ENCODE measurements around the gene BDH1. TPM values are rescaled to one million over a fixed set of nuclear protein-coding genes. Genes with fewer than 3 reads are reported as not detected.
A peak's percentile ranks its signal among the peaks of the same experiment; 100 is the strongest.

Gene BDH1
- total and polyA plus RNA-seq, 2 experiments from 2014 or later = 21.4 to 26.1 TPM

DNA sequence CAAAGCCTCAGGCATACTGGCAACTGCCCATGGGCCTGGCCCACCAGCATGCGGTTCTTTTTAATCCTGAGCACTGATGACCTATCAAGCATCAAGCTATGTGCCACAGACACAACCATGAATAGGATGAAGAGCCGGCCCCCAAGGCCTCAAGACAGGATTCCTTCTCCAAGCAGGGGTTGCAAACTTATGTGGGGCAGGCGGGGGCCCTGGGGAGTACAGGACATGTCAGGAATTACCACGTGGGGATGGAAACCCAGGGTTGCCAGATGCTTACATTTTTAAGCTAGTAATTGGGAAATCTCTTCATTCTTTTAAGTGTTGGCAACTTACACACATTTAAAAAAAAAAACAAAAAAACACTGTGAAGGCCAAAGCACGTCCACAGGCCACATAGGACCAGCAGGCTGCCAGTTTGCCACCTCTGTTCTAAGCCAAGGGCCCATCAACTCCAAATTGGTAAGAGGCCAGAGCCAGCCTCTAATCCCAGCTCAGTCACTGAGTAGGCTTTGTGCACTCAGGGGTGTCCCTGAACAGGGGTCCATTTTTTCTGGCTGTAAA is 32.8 kb downstream of the BDH1 start:
- TF ChIP-seq, protein P1, sequence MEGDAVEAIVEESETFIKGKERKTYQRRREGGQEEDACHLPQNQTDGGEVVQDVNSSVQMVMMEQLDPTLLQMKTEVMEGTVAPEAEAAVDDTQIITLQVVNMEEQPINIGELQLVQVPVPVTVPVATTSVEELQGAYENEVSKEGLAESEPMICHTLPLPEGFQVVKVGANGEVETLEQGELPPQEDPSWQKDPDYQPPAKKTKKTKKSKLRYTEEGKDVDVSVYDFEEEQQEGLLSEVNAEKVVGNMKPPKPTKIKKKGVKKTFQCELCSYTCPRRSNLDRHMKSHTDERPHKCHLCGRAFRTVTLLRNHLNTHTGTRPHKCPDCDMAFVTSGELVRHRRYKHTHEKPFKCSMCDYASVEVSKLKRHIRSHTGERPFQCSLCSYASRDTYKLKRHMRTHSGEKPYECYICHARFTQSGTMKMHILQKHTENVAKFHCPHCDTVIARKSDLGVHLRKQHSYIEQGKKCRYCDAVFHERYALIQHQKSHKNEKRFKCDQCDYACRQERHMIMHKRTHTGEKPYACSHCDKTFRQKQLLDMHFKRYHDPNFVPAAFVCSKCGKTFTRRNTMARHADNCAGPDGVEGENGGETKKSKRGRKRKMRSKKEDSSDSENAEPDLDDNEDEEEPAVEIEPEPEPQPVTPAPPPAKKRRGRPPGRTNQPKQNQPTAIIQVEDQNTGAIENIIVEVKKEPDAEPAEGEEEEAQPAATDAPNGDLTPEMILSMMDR (IDR thresholded peaks at IDR 0.05; ENCODE audit: low read depth, low read length) = no peak
- no peaks in the 10 kb centered on the region for H3K9me3 ChIP-seq (ENCODE audit: low read depth)
- peak in 1 of 2 donors; percentile 79 for DNase-seq (ENCODE audit: low read depth in 1 of 2, low spot score in 1 of 2)
- H3K4me1 ChIP-seq (ENCODE audit: low read depth) = no peaks in the 10 kb centered on the region
- H3K27ac ChIP-seq = no peak overlapping the region
- H3K27me3 ChIP-seq = no peaks in the 10 kb centered on the region
- H3K36me3 ChIP-seq = no peaks in the 10 kb centered on the region
- H3K4me3 ChIP-seq = no peak overlapping the region

DNA sequence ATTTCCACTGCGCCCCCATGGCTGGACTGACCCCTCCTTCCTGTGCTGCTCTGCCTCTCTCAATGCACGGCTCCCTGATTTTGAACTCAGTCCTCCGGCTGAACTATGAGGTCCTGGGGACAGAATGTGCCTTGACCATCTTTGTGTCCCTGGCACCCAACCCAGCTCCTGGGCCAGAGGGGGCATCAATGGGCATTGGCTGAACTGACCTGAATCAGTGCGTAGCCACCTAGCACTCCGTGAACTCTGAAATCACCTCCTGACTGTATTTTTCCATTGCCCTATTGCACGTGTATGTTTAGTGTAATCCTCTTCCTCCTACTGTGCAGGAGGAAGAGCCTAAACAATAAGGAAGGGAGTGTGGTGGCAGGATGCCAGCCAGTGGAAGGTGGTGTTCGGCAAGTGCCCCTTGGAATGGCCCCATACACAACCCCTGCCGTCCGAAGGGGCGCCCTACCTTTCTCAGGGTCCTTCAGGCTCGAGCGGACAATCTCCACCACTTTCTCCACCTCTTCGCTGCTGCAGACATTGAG is 33.5 kb downstream of the BDH1 start:
- H3K9me3 ChIP-seq (ENCODE audit: low read depth) = no peaks in the 10 kb centered on the region

DNA sequence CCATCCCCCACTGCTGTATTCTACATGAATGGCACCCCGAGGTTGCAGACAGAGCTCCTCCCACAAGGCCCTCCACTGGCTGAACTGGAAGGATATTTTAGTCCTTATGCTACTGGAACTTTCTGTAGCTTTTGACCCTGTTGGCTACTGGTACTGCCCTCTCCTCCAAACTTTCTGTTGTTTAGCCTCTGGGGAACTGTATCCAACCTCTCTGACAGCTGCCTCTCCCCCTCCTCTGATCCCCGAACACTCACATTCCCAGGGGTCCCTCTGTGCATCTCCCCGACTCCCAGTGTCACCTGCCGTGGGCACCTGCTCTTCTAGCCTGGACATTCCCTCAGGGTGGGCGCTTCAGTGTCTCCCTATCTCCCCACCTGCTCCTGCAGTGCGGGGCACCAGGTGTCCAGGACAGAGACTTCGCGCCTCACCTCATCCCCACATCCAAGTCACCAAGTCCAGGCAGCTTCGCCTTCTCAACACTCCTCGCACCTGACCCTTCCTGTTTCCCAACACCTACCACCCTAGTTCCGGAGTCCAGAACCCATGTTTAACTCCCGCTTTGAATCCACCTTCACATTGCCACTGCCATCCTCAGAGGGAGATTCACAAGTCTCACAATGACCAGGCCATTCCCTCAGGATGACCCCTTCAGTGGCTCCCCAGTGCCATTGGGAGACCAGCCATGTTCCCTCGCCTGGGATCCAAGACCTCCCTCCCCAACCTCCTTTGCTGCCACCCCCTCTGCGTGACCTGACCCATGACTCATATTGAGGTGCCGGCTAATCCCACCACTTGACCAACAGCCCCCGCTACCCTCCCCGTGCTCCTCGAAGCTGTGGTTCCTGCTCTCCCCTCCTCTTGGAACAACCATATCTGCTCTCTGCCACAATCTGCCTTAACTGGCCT is 34.2 kb downstream of the BDH1 start:
- H3K4me3 ChIP-seq = no peak overlapping the region
- H3K36me3 ChIP-seq = no peaks in the 10 kb centered on the region
- H3K9me3 ChIP-seq (ENCODE audit: low read depth) = no peaks in the 10 kb centered on the region
- H3K4me1 ChIP-seq (ENCODE audit: low read depth) = no peaks in the 10 kb centered on the region
- no peak overlapping the region for H3K27ac ChIP-seq
- no peak for DNase-seq (ENCODE audit: low read depth in 1 of 2, low spot score in 1 of 2)
- no peaks in the 10 kb centered on the region for H3K27me3 ChIP-seq
- TF ChIP-seq, protein P1 (IDR thresholded peaks at IDR 0.05; ENCODE audit: low read depth, low read length) = no peak

More for the DNA sequence above, 33.5 kb downstream of the BDH1 start:
- no peaks in the 10 kb centered on the region for H3K4me1 ChIP-seq (ENCODE audit: low read depth)
- no peak overlapping the region for H3K4me3 ChIP-seq
- H3K36me3 ChIP-seq = no peaks in the 10 kb centered on the region
- TF ChIP-seq, protein P1 (IDR thresholded peaks at IDR 0.05; ENCODE audit: low read depth, low read length) = no peak
- H3K27ac ChIP-seq = no peak overlapping the region
- no peaks in the 10 kb centered on the region for H3K27me3 ChIP-seq
- DNase-seq (ENCODE audit: low read depth in 1 of 2, low spot score in 1 of 2) = no peak

DNA sequence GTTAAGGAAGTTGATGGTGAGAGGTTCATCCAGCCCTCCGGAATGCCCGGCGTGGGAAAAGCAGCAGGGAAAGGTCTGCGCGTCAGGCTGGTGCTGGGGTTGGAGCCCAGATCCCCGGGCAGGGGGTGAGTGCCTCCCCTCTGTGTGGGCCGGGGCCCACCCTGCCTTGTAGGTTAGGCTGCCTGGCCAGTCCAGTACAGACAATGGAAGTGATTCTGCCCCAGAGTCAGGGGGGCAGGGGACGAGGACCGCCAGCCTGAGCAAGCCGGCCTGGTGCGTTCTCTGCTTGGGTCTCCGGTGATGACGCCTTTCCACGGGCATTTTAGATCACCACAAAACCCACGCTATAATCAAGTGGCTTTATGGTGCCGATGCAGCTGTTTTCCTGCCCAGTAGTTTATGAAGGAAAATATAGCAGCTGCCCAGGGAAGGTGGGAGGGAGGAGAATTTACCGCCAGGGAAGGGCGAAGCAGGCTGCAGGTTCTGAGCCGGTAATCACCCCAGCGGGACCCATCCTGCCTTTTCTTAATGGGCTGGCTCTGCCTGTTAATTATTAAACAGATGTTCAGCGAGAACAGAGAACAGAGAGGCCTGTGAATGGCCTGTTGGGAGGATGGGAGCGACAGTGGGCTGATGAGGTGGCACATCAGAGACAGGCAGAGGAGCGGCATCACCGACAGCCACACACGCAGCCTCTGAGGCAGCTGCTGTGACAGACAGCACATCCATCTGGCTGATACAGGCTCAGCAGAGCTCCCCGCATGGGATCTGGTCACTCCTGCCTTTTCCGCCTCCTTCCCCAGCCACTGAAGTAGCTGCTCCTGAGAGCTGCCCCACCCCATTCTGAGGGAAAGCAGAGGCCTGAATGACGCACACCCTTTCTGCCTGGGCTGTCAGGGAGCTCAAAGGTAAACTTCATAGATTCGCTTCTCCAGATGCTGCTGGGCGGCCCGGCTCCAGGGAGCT is 35.2 kb downstream of the BDH1 start:
- Histone ChIP-seq H3K27ac (no peak overlapping the region), H3K4me3 (no peak overlapping the region), H3K27me3 (no peaks in the 10 kb centered on the region), H3K36me3 (no peaks in the 10 kb centered on the region), H3K9me3 (ENCODE audit: low read depth) (no peaks in the 10 kb centered on the region), H3K4me1 (ENCODE audit: low read depth) (no peaks in the 10 kb centered on the region)
- DNase-seq (ENCODE audit: low read depth in 1 of 2, low spot score in 1 of 2) = peak in 1 of 2 donors; percentile 54
- TF ChIP-seq, protein P1 (IDR thresholded peaks at IDR 0.05; ENCODE audit: low read depth, low read length) = no peak

DNA sequence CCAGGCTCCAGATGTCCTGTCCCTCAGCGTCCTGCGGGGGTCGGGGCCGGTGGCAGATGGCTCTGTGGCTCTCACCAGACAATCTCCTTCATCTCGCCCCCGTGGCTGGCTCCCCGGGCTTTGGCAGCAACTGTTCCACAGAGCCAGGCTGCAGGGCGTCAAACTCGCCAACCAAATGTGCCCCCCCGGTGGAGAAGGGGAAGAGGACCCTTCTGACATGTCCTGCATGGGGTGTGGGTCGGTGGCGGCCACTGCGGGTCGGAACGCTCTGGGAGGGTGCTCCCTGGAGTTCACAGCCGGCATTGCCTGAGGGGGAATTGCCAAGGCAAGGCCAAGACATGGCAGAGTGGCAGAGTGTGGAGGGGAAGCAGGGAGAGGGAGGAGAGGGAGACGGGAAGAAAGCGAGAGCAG is 36.0 kb downstream of the BDH1 start:
- H3K9me3 ChIP-seq (ENCODE audit: low read depth) = no peaks in the 10 kb centered on the region
- H3K4me3 ChIP-seq = no peak overlapping the region
- no peaks in the 10 kb centered on the region for H3K4me1 ChIP-seq (ENCODE audit: low read depth)
- no peaks in the 10 kb centered on the region for H3K36me3 ChIP-seq
- H3K27ac ChIP-seq = no peak overlapping the region
- no peaks in the 10 kb centered on the region for H3K27me3 ChIP-seq
- TF ChIP-seq, protein P1 (IDR thresholded peaks at IDR 0.05; ENCODE audit: low read depth, low read length) = no peak
- no peak for DNase-seq (ENCODE audit: low read depth in 1 of 2, low spot score in 1 of 2)
